Panc1 (cell line): ENCODE results near the gene STARD13. TPM values are rescaled to one million over a fixed set of nuclear protein-coding genes. Genes with fewer than 3 reads are reported as not detected.

Experiments used
- ATAC-seq: fragments of 200-7000 bp; cut with Tn5 transposase; 2 replicates; pipeline ENCODE4 v1.9.1; 2020; ENCODE audit warnings: mild to moderate bottlenecking, moderate library complexity
- BruUV-seq: library from RNA; stranded (reverse); fragments of 400-500 nt; replicated peaks from 2 replicates; lab custom pipeline; 2021; lab: Mats Ljungman, UMichigan
- CTCF ChIA-PET: fragments of 300-600 bp; sonication (Branson Sonifier 250); formaldehyde crosslinking; loops from one replicate; lab custom pipeline; 2022; ENCODE audit warnings: antibody characterized with exemption; lab: Charles Lee
- POLR2A ChIA-PET: fragments of 300-600 bp; sonication (Branson Sonifier 250); formaldehyde crosslinking; loops from one replicate; lab custom pipeline; 2022; ENCODE audit warnings: antibody characterized with exemption; lab: Charles Lee
- DNase-seq: peaks from one replicate; pipeline ENCODE4 v3.0.0-alpha.2; 2010; ENCODE audit warnings: low read depth, low spot score
- H3K27ac ChIP-seq: 2 replicates; pipeline ENCODE4 v1.5.1; 2011; ENCODE audit warnings: mild to moderate bottlenecking, low read length, inconsistent platforms
- H3K27me3 ChIP-seq: fragments of 200-500 bp; sonication (Bioruptor generic); 2 replicates; pipeline ENCODE4 v1.6.0; 2014; ENCODE audit warnings: low read length, inconsistent platforms; ENCODE audit not compliant: control insufficient read depth, insufficient read depth
- H3K36me3 ChIP-seq: fragments of 200-500 bp; sonication (Bioruptor generic); 2 replicates; pipeline ENCODE4 v1.5.1; 2014; ENCODE audit warnings: inconsistent platforms, mild to moderate bottlenecking, low read length, moderate library complexity; ENCODE audit not compliant: control insufficient read depth, insufficient read depth
- H3K4me1 ChIP-seq: 2 replicates; pipeline ENCODE4 v1.5.1; 2011; ENCODE audit warnings: inconsistent platforms, mild to moderate bottlenecking, low read length, moderate library complexity; ENCODE audit not compliant: control insufficient read depth, insufficient read depth
- H3K4me3 ChIP-seq, 2 experiments: 2 replicates each; pipeline ENCODE4 v1.5.1; 2011 to 2012; ENCODE audit warnings: low read depth in 2 of 2, low read length in 2 of 2, mild to moderate bottlenecking in 2 of 2, inconsistent platforms in 1 of 2, moderate library complexity in 1 of 2
- H3K9me3 ChIP-seq: fragments of 200-500 bp; sonication (Bioruptor generic); 2 replicates; pipeline ENCODE4 v1.5.1; 2014; ENCODE audit warnings: low read depth, mild to moderate bottlenecking, inconsistent platforms, low read length, moderate library complexity; ENCODE audit not compliant: control insufficient read depth, insufficient read depth
- POLR2AphosphoS5 ChIP-seq: IDR thresholded peaks from 2 replicates; pipeline ENCODE4 v1.6.1; 2012; ENCODE audit warnings: mild to moderate bottlenecking, low read depth, low read length, moderate library complexity
- SIN3A ChIP-seq: IDR thresholded peaks from 2 replicates; pipeline ENCODE4 v1.6.1; 2012; ENCODE audit warnings: low read depth, mild to moderate bottlenecking, low read length, moderate library complexity, borderline replicate concordance; ENCODE audit not compliant: insufficient read depth
- TCF7L2 ChIP-seq: IDR thresholded peaks from 2 replicates; pipeline ENCODE4 v1.6.1; 2011; ENCODE audit warnings: mild to moderate bottlenecking, low read depth, low read length, inconsistent platforms
- in situ Hi-C: cut with HindIII; loops from 2 replicates; pipeline ENCODE4 v1.10.0; 2016; ENCODE audit warnings: low sequenced_read_pairs, low pct_unique_long_range_greater_than_20kb
- intact Hi-C: fragments of 100-400 bp; cut with micrococcal nuclease; formaldehyde crosslinking; loops from one replicate; pipeline ENCODE4 v1.10.0; 2022; ENCODE audit not compliant: unreplicated experiment
- total RNA-seq: library from RNA; stranded (reverse); gene quantifications from one replicate; pipeline ENCODE4 v1.2.1, GENCODE V29; 2021; ENCODE audit not compliant: unreplicated experiment
- TF ChIP-seq, protein P1 (sequence below), 2 experiments: IDR thresholded peaks; 2 replicates each; pipeline ENCODE4 v1.6.1; 2011 to 2012; ENCODE audit warnings: low read depth in 2 of 2, control low read depth in 1 of 2, low read length in 1 of 2, mild to moderate bottlenecking in 1 of 2, moderate library complexity in 1 of 2; ENCODE audit not compliant: insufficient read depth in 1 of 2
- TF ChIP-seq, protein P2 (sequence below): fragments of 450-650 bp; IDR thresholded peaks from 2 replicates; pipeline ENCODE4 v1.5.1; 2017; ENCODE audit warnings: mild to moderate bottlenecking

STARD13 gene
- total RNA-seq, 1 experiment from 2014 or later = 6.5 TPM

DNA sequence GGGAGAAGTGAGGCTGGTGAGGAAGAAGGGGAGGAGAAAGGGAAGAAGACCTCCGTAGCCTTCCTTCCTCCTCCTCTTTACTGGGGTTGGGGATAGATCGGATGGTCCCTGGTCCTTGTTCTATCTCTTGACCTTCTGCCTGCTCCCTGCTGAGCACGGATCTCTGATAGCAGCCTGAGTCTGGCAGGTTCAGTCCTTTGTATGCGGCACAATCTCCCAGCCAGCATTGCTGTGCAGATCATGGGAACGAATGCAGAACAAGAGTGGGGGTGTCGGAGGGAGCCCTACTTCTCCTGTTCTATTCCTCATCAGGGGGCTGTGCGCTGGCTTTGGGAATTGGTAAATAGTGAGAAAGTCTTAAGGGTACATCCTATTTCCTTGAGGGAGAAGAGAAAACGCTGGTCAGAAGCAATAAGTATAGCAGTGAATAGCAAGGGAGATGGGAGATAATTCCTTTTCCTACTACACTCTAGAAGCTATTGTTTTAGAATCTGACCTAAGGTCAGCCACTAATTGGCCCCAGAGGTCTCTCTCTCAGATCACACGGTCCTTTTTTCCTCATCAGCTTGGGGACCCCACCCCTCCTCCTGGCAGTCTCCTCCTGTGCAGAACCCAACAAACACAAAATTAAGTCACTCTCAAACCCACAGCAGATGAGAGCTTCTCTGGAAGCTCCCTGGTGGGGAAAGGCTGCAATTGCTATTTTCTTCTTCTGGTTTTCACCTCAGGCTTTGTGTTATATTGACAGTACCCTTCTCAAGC, 228.4 kb downstream of the STARD13 start:
- DNase-seq = no peak
- POLR2A ChIA-PET = no interaction called here
- intact Hi-C loops = no loop called here

DNA sequence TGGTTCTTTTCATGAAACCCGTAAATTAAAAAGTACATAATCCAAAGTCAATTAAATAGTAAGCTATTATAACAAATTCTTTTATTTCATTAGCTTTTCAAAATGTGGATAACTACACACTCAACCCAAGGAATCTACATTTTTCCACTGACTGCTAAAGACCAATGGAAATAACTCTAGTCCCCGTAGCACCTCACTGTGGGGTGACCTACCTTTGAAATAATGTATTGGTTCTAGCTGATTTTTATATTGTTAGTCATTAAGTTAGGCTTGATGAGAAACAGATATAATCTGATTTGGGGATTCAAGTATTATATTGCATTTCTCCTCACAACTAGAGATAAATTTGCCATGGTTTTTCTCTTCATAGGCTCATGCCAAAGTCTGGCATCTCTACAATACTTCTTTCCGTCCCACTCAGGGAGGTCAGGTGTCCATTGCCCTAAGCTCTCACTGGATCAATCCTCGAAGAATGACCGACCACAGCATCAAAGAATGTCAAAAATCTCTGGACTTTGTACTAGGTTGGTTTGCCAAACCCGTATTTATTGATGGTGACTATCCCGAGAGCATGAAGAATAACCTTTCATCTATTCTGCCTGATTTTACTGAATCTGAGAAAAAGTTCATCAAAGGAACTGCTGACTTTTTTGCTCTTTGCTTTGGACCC, 232.0 kb downstream of the STARD13 start:
- in situ Hi-C loops = no loop called here
- Histone ChIP-seq H3K9me3 (no peaks in the 10 kb centered on the region), H3K27me3 (no peaks in the 10 kb centered on the region), H3K36me3 (no peaks in the 10 kb centered on the region), H3K27ac (no peak overlapping the region), H3K4me1 (no peaks in the 10 kb centered on the region), H3K4me3 (no peak overlapping the region)
- no peak for ATAC-seq
- intact Hi-C loops = no loop called here
- CTCF ChIA-PET = no interaction called here
- POLR2A ChIA-PET = no interaction called here
- TF ChIP-seq POLR2AphosphoS5 = no peak
- TF ChIP-seq, protein P1, sequence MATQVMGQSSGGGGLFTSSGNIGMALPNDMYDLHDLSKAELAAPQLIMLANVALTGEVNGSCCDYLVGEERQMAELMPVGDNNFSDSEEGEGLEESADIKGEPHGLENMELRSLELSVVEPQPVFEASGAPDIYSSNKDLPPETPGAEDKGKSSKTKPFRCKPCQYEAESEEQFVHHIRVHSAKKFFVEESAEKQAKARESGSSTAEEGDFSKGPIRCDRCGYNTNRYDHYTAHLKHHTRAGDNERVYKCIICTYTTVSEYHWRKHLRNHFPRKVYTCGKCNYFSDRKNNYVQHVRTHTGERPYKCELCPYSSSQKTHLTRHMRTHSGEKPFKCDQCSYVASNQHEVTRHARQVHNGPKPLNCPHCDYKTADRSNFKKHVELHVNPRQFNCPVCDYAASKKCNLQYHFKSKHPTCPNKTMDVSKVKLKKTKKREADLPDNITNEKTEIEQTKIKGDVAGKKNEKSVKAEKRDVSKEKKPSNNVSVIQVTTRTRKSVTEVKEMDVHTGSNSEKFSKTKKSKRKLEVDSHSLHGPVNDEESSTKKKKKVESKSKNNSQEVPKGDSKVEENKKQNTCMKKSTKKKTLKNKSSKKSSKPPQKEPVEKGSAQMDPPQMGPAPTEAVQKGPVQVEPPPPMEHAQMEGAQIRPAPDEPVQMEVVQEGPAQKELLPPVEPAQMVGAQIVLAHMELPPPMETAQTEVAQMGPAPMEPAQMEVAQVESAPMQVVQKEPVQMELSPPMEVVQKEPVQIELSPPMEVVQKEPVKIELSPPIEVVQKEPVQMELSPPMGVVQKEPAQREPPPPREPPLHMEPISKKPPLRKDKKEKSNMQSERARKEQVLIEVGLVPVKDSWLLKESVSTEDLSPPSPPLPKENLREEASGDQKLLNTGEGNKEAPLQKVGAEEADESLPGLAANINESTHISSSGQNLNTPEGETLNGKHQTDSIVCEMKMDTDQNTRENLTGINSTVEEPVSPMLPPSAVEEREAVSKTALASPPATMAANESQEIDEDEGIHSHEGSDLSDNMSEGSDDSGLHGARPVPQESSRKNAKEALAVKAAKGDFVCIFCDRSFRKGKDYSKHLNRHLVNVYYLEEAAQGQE (IDR thresholded peaks at IDR 0.05; ENCODE audit: insufficient read depth in 1 of 2, low read depth in 2 of 2, low read length in 1 of 2) = no peak
- TF ChIP-seq, protein P2, sequence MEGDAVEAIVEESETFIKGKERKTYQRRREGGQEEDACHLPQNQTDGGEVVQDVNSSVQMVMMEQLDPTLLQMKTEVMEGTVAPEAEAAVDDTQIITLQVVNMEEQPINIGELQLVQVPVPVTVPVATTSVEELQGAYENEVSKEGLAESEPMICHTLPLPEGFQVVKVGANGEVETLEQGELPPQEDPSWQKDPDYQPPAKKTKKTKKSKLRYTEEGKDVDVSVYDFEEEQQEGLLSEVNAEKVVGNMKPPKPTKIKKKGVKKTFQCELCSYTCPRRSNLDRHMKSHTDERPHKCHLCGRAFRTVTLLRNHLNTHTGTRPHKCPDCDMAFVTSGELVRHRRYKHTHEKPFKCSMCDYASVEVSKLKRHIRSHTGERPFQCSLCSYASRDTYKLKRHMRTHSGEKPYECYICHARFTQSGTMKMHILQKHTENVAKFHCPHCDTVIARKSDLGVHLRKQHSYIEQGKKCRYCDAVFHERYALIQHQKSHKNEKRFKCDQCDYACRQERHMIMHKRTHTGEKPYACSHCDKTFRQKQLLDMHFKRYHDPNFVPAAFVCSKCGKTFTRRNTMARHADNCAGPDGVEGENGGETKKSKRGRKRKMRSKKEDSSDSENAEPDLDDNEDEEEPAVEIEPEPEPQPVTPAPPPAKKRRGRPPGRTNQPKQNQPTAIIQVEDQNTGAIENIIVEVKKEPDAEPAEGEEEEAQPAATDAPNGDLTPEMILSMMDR = no peak
- no peak for TF ChIP-seq TCF7L2
- no peak for TF ChIP-seq SIN3A
- no TSS peak for BruUV-seq
- no peak for DNase-seq

More for the DNA sequence above, 228.4 kb downstream of the STARD13 start:
- H3K36me3 ChIP-seq = no peaks in the 10 kb centered on the region
- in situ Hi-C loops = no loop called here
- BruUV-seq = no TSS peak
- H3K4me1 ChIP-seq = no peaks in the 10 kb centered on the region
- ATAC-seq = peak; percentile 71; the same call in 1 of the 2 replicates
- TF ChIP-seq POLR2AphosphoS5 = no peak
- TF ChIP-seq, protein P1 (IDR thresholded peaks at IDR 0.05; ENCODE audit: insufficient read depth in 1 of 2, low read depth in 2 of 2, low read length in 1 of 2) = no peak
- TF ChIP-seq, protein P2 = peak; percentile 54
- no peak for TF ChIP-seq SIN3A
- no peak overlapping the region for H3K27ac ChIP-seq
- H3K27me3 ChIP-seq = no peaks in the 10 kb centered on the region
- CTCF ChIA-PET = no interaction called here
- H3K4me3 ChIP-seq = no peak overlapping the region
- H3K9me3 ChIP-seq = no peaks in the 10 kb centered on the region
